K562 (cell line): Measurements from ENCODE around the gene DLGAP1. TPM values are rescaled to one million over a fixed set of nuclear protein-coding genes. Genes with fewer than 3 reads are reported as not detected.

Experiments used
- BHLHE40 ChIP-seq: IDR thresholded peaks from 2 replicates; pipeline ENCODE4 v1.6.1; 2011; ENCODE audit warnings: low read length, improper control_type of control experiment
- PHF20 ChIP-seq: fragments of 450-650 bp; IDR thresholded peaks from 2 replicates; pipeline ENCODE4 v1.6.1; 2018; ENCODE audit not compliant: partially characterized antibody
- TCFL5 ChIP-seq: fragments of 250-450 bp; sonication (Bioruptor Pico); conservative IDR thresholded peaks from 2 replicates; pipeline ENCODE4 v1.6.1; 2021; ENCODE audit warnings: mild to moderate bottlenecking, moderate library complexity, matching md5 sums
- ZNF133 ChIP-seq: fragments of 250-450 bp; sonication (Bioruptor Pico); IDR thresholded peaks from 2 replicates; pipeline ENCODE4 v1.4.0; 2020; ENCODE audit warnings: mild to moderate bottlenecking
- ZNF318 ChIP-seq, 2 experiments: fragments of 450-650 bp; IDR thresholded peaks; 2 replicates each; pipeline ENCODE4 v1.6.1; 2016; ENCODE audit warnings: mild to moderate bottlenecking in 2 of 2, borderline replicate concordance in 1 of 2, low read depth in 1 of 2, moderate library complexity in 1 of 2
- ZNF407 ChIP-seq: fragments of 450-650 bp; IDR thresholded peaks from 2 replicates; pipeline ENCODE4 v1.6.1; 2016; ENCODE audit warnings: low read depth
- polyA plus RNA-seq, 8 experiments: library from polyadenylated mRNA; depleted of rRNA in 4 of 8; stranded (reverse) in 5 of 8; unstranded in 3 of 8; fragments of >200 nt; fragmentation: Nextera tagmentation in 2 of 8; fragmentation: Illumina TruSeq in 1 of 8; extraction: Ambion mirVana in 2 of 8; extraction: Trizol in 1 of 8; gene quantifications; 2 replicates each; pipeline versions ENCODE4 v1.2.1 to v1.2.3, GENCODE V29; 2011 to 2014; ENCODE audit warnings: inconsistent platforms in 1 of 8, missing spikeins in 1 of 8
- total RNA-seq, 7 experiments: library from RNA; depleted of rRNA in 6 of 7; stranded (reverse); fragments of >200 nt in 6 of 7; fragmentation: Illumina TruSeq in 2 of 7; extraction: Trizol in 2 of 7; gene quantifications; 2 replicates each; pipeline versions ENCODE4 v1.2.1 to v1.2.3, GENCODE V29; 2011 to 2021; ENCODE audit warnings: low replicate concordance in 1 of 7

The DLGAP1 gene
- total and polyA plus RNA-seq, 9 of the 15 experiments (the other 6 are each of a cell fraction or from before 2014, with no cell fraction given) = 0.04 to 0.22 (median 0.08) TPM

- TF ChIP-seq ZNF318 (IDR thresholded peaks at IDR 0.05; ENCODE audit: borderline replicate concordance in 1 of 2, low read depth in 1 of 2) (peak in 1 of 2 experiments; percentile 90; a peak in 2 of 4 replicates), PHF20 (peak; percentile 7), ZNF133 (CRISPR knock-in tag) (no peak), ZNF407 (no peak), BHLHE40 (peak; percentile 77), TCFL5 (CRISPR knock-in tag) (no peak)
Observed at GRCh38 chr18:3706279-3707097, 748.6 kb downstream of the DLGAP1 start (continued).
